K562 (cell line): ENCODE results near the gene MYCL. TPM values are rescaled to one million over a fixed set of nuclear protein-coding genes. Genes with fewer than 3 reads are reported as not detected.
A peak's percentile ranks its signal among the peaks of the same experiment; 100 is the strongest.

Source experiments
- ATF7 ChIP-seq: fragments of 450-650 bp; IDR thresholded peaks from 2 replicates; pipeline ENCODE4 v1.7.1; 2014; ENCODE audit warnings: mild to moderate bottlenecking, moderate library complexity
- CBFA2T3 ChIP-seq: fragments of 450-650 bp; IDR thresholded peaks from 2 replicates; pipeline ENCODE4 v1.6.1; 2017
- CSDE1 ChIP-seq, 2 experiments: fragments of 450-650 bp; IDR thresholded peaks; 2 replicates each; pipeline ENCODE4 v1.6.1; 2016; ENCODE audit warnings: mild to moderate bottlenecking in 1 of 2
- DPF2 ChIP-seq: fragments of 450-650 bp; IDR thresholded peaks from 2 replicates; pipeline ENCODE4 v1.6.1; 2016
- FOXK1 ChIP-seq: sonication (generic); formaldehyde crosslinking; IDR thresholded peaks from 2 replicates; pipeline ENCODE4 v1.8.0; 2022; ENCODE audit warnings: missing genetic modification reagents, mild to moderate bottlenecking, borderline replicate concordance
- FOXK2 ChIP-seq, 2 experiments: fragments of 450-650 bp; IDR thresholded peaks in 1 of 2; conservative IDR thresholded peaks in 1 of 2; 2 replicates each; pipeline ENCODE4 v1.6.1; 2016; ENCODE audit warnings: low read depth in 2 of 2, mild to moderate bottlenecking in 1 of 2
- HNRNPL ChIP-seq: fragments of 200-400 bp; formaldehyde crosslinking; IDR thresholded peaks from 2 replicates; pipeline ENCODE4 v1.6.1; 2017; ENCODE audit warnings: low read depth, mild to moderate bottlenecking, low read length
- L3MBTL2 ChIP-seq: fragments of 450-650 bp; IDR thresholded peaks from 2 replicates; pipeline ENCODE4 v1.6.1; 2016; ENCODE audit warnings: mild to moderate bottlenecking, moderate library complexity
- MEIS2 ChIP-seq: fragments of 450-650 bp; IDR thresholded peaks from 2 replicates; pipeline ENCODE4 v1.6.1; 2014; ENCODE audit warnings: mild to moderate bottlenecking; ENCODE audit not compliant: partially characterized antibody
- PKNOX1 ChIP-seq: fragments of 450-650 bp; IDR thresholded peaks from 2 replicates; pipeline ENCODE4 v1.6.1; 2016
- RAD51 ChIP-seq: fragments of 450-650 bp; IDR thresholded peaks from 2 replicates; pipeline ENCODE4 v1.7.1; 2016; ENCODE audit warnings: low read depth, mild to moderate bottlenecking, borderline replicate concordance
- RBFOX2 ChIP-seq: fragments of 200-400 bp; formaldehyde crosslinking; IDR thresholded peaks from 2 replicates; pipeline ENCODE4 v1.6.1; 2017; ENCODE audit warnings: low read depth, mild to moderate bottlenecking, low read length, moderate library complexity
- RBM22 ChIP-seq: fragments of 200-400 bp; formaldehyde crosslinking; IDR thresholded peaks from 2 replicates; pipeline ENCODE4 v1.6.1; 2018; ENCODE audit warnings: low read length, low read depth; ENCODE audit not compliant: poor library complexity, severe bottlenecking
- RBM34 ChIP-seq: fragments of 200-400 bp; formaldehyde crosslinking; IDR thresholded peaks from 2 replicates; pipeline ENCODE4 v1.6.1; 2018; ENCODE audit warnings: low read length, borderline replicate concordance; ENCODE audit not compliant: insufficient read depth
- RCOR1 ChIP-seq, 2 experiments: IDR thresholded peaks; 2 replicates each; pipeline ENCODE4 v1.6.1; 2012; ENCODE audit warnings: low read depth in 2 of 2, low read length in 2 of 2, borderline replicate concordance in 1 of 2, improper control_type of control experiment in 1 of 2
- SMARCA5 ChIP-seq: fragments of 450-650 bp; IDR thresholded peaks from 2 replicates; pipeline ENCODE4 v1.6.1; 2016
- SMARCE1 ChIP-seq: fragments of 450-650 bp; IDR thresholded peaks from 2 replicates; pipeline ENCODE4 v1.7.1; 2016; ENCODE audit warnings: mild to moderate bottlenecking
- TAF9B ChIP-seq: fragments of 450-650 bp; IDR thresholded peaks from 2 replicates; pipeline ENCODE4 v1.6.1; 2018; ENCODE audit warnings: mild to moderate bottlenecking; ENCODE audit not compliant: partially characterized antibody
- TBL1XR1 ChIP-seq, 2 experiments: IDR thresholded peaks; 2 replicates each; pipeline ENCODE4 v1.6.1; 2012; ENCODE audit warnings: improper control_type of control experiment in 2 of 2, low read length in 2 of 2, mild to moderate bottlenecking in 1 of 2
- ZHX1 ChIP-seq: fragments of 150-350 bp; conservative IDR thresholded peaks from 2 replicates; pipeline ENCODE4 v1.6.1; 2014; ENCODE audit warnings: low read length
- ZNF445 ChIP-seq: fragments of 250-450 bp; sonication (Bioruptor Pico); IDR thresholded peaks from 2 replicates; pipeline ENCODE4 v1.4.0; 2020; ENCODE audit warnings: low read depth, mild to moderate bottlenecking, moderate library complexity
- ZNF584 ChIP-seq: fragments of 200-800 bp; sonication (Bioruptor generic); IDR thresholded peaks from 2 replicates; pipeline ENCODE4 v1.6.1; 2016; ENCODE audit warnings: low read depth, mild to moderate bottlenecking, missing genetic modification characterization, missing compliant biosample characterization
- polyA plus RNA-seq, 8 experiments: library from polyadenylated mRNA; depleted of rRNA in 4 of 8; stranded (reverse) in 5 of 8; unstranded in 3 of 8; fragments of >200 nt; fragmentation: Nextera tagmentation in 2 of 8; fragmentation: Illumina TruSeq in 1 of 8; extraction: Ambion mirVana in 2 of 8; extraction: Trizol in 1 of 8; gene quantifications; 2 replicates each; pipeline versions ENCODE4 v1.2.1 to v1.2.3, GENCODE V29; 2011 to 2014; ENCODE audit warnings: inconsistent platforms in 1 of 8, missing spikeins in 1 of 8
- total RNA-seq, 7 experiments: library from RNA; depleted of rRNA in 6 of 7; stranded (reverse); fragments of >200 nt in 6 of 7; fragmentation: Illumina TruSeq in 2 of 7; extraction: Trizol in 2 of 7; gene quantifications; 2 replicates each; pipeline versions ENCODE4 v1.2.1 to v1.2.3, GENCODE V29; 2011 to 2021; ENCODE audit warnings: low replicate concordance in 1 of 7
- TF ChIP-seq, protein P1 (sequence below): fragments of 450-650 bp; IDR thresholded peaks from 2 replicates; pipeline ENCODE4 v1.6.1; 2017; ENCODE audit warnings: antibody characterized with exemption, mild to moderate bottlenecking

MYCL gene
- total and polyA plus RNA-seq, 9 of the 15 experiments (the other 6 are each of a cell fraction or from before 2014, with no cell fraction given), result 3.5 to 22.0 (median 12.8) TPM

DNA sequence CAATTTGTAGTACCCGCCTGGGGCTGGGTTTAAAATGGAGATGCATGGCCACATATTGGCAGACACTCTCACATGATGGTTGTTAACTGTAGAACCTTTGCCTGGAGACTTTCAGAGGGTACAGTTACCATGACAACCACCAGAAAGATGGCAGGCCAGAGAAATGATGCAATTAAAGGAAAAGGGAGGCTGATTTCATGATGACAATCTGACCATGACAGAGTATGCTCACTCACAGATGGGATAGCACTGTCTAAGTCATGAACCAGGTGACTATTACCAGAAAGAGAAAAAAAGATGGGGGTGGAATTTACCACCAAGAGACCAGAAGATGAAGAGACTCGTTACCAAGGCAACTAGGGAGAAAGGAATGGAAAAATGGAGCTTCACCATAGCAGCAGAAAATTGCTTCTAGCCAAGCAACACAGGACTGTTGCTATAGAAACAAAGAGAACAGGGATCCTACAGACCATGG is 14.9 kb downstream of the MYCL start (continued):
- TF ChIP-seq, protein P1, sequence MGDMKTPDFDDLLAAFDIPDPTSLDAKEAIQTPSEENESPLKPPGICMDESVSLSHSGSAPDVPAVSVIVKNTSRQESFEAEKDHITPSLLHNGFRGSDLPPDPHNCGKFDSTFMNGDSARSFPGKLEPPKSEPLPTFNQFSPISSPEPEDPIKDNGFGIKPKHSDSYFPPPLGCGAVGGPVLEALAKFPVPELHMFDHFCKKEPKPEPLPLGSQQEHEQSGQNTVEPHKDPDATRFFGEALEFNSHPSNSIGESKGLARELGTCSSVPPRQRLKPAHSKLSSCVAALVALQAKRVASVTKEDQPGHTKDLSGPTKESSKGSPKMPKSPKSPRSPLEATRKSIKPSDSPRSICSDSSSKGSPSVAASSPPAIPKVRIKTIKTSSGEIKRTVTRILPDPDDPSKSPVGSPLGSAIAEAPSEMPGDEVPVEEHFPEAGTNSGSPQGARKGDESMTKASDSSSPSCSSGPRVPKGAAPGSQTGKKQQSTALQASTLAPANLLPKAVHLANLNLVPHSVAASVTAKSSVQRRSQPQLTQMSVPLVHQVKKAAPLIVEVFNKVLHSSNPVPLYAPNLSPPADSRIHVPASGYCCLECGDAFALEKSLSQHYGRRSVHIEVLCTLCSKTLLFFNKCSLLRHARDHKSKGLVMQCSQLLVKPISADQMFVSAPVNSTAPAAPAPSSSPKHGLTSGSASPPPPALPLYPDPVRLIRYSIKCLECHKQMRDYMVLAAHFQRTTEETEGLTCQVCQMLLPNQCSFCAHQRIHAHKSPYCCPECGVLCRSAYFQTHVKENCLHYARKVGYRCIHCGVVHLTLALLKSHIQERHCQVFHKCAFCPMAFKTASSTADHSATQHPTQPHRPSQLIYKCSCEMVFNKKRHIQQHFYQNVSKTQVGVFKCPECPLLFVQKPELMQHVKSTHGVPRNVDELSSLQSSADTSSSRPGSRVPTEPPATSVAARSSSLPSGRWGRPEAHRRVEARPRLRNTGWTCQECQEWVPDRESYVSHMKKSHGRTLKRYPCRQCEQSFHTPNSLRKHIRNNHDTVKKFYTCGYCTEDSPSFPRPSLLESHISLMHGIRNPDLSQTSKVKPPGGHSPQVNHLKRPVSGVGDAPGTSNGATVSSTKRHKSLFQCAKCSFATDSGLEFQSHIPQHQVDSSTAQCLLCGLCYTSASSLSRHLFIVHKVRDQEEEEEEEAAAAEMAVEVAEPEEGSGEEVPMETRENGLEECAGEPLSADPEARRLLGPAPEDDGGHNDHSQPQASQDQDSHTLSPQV, result 0 out of 2 replicates have a peak, but pooled peaks have one; percentile 0
- TF ChIP-seq ZHX1 (no peak), TBL1XR1 (IDR thresholded peaks at IDR 0.05; ENCODE audit: low read length in 2 of 2) (no peak), CBFA2T3 (0 out of 2 replicates have a peak, but pooled peaks have one; percentile 11), HNRNPL (no peak), ZNF584 (CRISPR knock-in tag) (peak; percentile 49; the same call in 1 of the 2 replicates), FOXK2 (conservative IDR thresholded peaks at IDR 0.05 in 1 of 2, IDR thresholded peaks at IDR 0.05 in 1 of 2; ENCODE audit: low read depth in 2 of 2) (no peak), ZNF445 (CRISPR knock-in tag) (no peak), RBFOX2 (no peak), SMARCA5 (no peak), RAD51 (0 out of 2 replicates have a peak, but pooled peaks have one; percentile 21), PKNOX1 (peak; percentile 67), SMARCE1 (peak; percentile 27; the same call in 1 of the 2 replicates), MEIS2 (peak; percentile 74), TAF9B (no peak), CSDE1 (IDR thresholded peaks at IDR 0.05) (peak in 1 of 2 experiments; percentile 91; a peak in 2 of 4 replicates), ATF7 (peak; percentile 83), RBM34 (no peak), RCOR1 (IDR thresholded peaks at IDR 0.05; ENCODE audit: borderline replicate concordance in 1 of 2, low read depth in 2 of 2, low read length in 2 of 2) (peak in 1 of 2 experiments; percentile 78; a peak in 2 of 4 replicates), L3MBTL2 (no peak), FOXK1 (CRISPR knock-in tag) (no peak), DPF2 (0 out of 2 replicates have a peak, but pooled peaks have one; percentile 41), RBM22 (no peak)
